Measurements from ENCODE around the gene AMER2. TPM values are rescaled to one million over a fixed set of nuclear protein-coding genes. Genes with fewer than 3 reads are reported as not detected.

The AMER2 gene
- total and polyA plus RNA-seq, 4 donors: 0.02 to 2.0 TPM; not detected in 2

- 80 to 85% methylated on average over 4 of the region's 4 CpGs for WGBS, 2 donors
- no peak overlapping the region for H3K4me3 ChIP-seq
- H3K27me3 ChIP-seq (ENCODE audit: control insufficient read depth in 3 of 3, insufficient read depth in 3 of 3, low read length in 2 of 3): peaks cover 0 to 2% (median 0%) of the 10 kb centered on the region in 3 donors
- ATAC-seq (ENCODE audit: insufficient read depth, low FRiP score) (no peak), DNase-seq (no peak)
- H3K9ac ChIP-seq (ENCODE audit: insufficient read depth in 1 of 2, low read length in 2 of 2): no peak overlapping the region
- peaks cover 0 to 8% (median 0%) of the 10 kb centered on the region in 4 donors for H3K9me3 ChIP-seq (ENCODE audit: control insufficient read depth in 4 of 4, insufficient read depth in 3 of 4, low read length in 3 of 4)
- no peaks in the 10 kb centered on the region for H3K36me3 ChIP-seq (ENCODE audit: control insufficient read depth in 4 of 4, insufficient read depth in 4 of 4, low read length in 4 of 4)
- no peaks in the 10 kb centered on the region for H3K4me1 ChIP-seq (ENCODE audit: control insufficient read depth in 5 of 5, insufficient read depth in 5 of 5, low read length in 5 of 5)
- no peak overlapping the region for H3K27ac ChIP-seq (ENCODE audit: low read depth in 1 of 2, low read length in 1 of 2)
- no peak for TF ChIP-seq CTCF (IDR thresholded peaks at IDR 0.05; ENCODE audit: control extremely low read depth, extremely low read depth)
These were observed 24.3 kb downstream of the AMER2 start for GRCh38 chr13:25147638-25148401.

- no peak for ATAC-seq (ENCODE audit: insufficient read depth, low FRiP score)
- Histone ChIP-seq H3K36me3 (ENCODE audit: control insufficient read depth in 4 of 4, insufficient read depth in 4 of 4, low read length in 4 of 4) (no peaks in the 10 kb centered on the region), H3K9ac (ENCODE audit: insufficient read depth in 1 of 2, low read length in 2 of 2) (no peak overlapping the region), H3K27me3 (ENCODE audit: control insufficient read depth in 3 of 3, insufficient read depth in 3 of 3, low read length in 2 of 3) (peaks cover 0 to 2% (median 0%) of the 10 kb centered on the region in 3 donors), H3K4me1 (ENCODE audit: control insufficient read depth in 5 of 5, insufficient read depth in 5 of 5, low read length in 5 of 5) (no peaks in the 10 kb centered on the region), H3K4me3 (no peak overlapping the region), H3K27ac (ENCODE audit: low read depth in 1 of 2, low read length in 1 of 2) (no peak overlapping the region), H3K9me3 (ENCODE audit: control insufficient read depth in 4 of 4, insufficient read depth in 3 of 4, low read length in 3 of 4) (peaks cover 0 to 5% (median 0%) of the 10 kb centered on the region in 4 donors)
- WGBS, 2 donors: 88 to 96% methylated on average over 7 of the region's 7 CpGs
- TF ChIP-seq CTCF (IDR thresholded peaks at IDR 0.05; ENCODE audit: control extremely low read depth, extremely low read depth): no peak
- no peak for DNase-seq
These were observed 28.4 kb downstream of the AMER2 start for GRCh38 chr13:25143706-25144105.

- Histone ChIP-seq H3K27me3 (ENCODE audit: control insufficient read depth in 3 of 3, insufficient read depth in 3 of 3, low read length in 2 of 3) (peaks cover 0 to 5% (median 5%) of the 10 kb centered on the region in 3 donors), H3K36me3 (ENCODE audit: control insufficient read depth in 4 of 4, insufficient read depth in 4 of 4, low read length in 4 of 4) (no peaks in the 10 kb centered on the region), H3K4me3 (no peak overlapping the region), H3K9me3 (ENCODE audit: control insufficient read depth in 4 of 4, insufficient read depth in 3 of 4, low read length in 3 of 4) (no peaks in the 10 kb centered on the region), H3K27ac (ENCODE audit: low read depth in 1 of 2, low read length in 1 of 2) (no peak overlapping the region), H3K9ac (ENCODE audit: insufficient read depth in 1 of 2, low read length in 2 of 2) (no peak overlapping the region), H3K4me1 (ENCODE audit: control insufficient read depth in 5 of 5, insufficient read depth in 5 of 5, low read length in 5 of 5) (peaks cover 0 to 17% (median 0%) of the 10 kb centered on the region in 5 donors)
- ATAC-seq (ENCODE audit: insufficient read depth, low FRiP score) (no peak), DNase-seq (no peak)
- WGBS, 2 donors: 75 to 81% methylated on average over 5 of the region's 5 CpGs
- no peak for TF ChIP-seq CTCF (IDR thresholded peaks at IDR 0.05; ENCODE audit: control extremely low read depth, extremely low read depth)
These were observed 31.0 kb downstream of the AMER2 start for GRCh38 chr13:25141042-25141441.

Data from lung (tissue), 12 donors.